GM18909 (cell line): ENCODE results near the gene OSTN.
"Not testable (repeated sequence)": the region's sequence is repeated elsewhere in the genome, so short reads cannot be mapped to it uniquely, and the experiment has no call there.

Source experiments
- ATAC-seq: cut with Tn5 transposase; IDR thresholded peaks from one replicate; pipeline ENCODE4 v1.9.1; 2021; ENCODE audit warnings: mild to moderate bottlenecking; ENCODE audit not compliant: unreplicated experiment, poor library complexity

The OSTN gene

DNA sequence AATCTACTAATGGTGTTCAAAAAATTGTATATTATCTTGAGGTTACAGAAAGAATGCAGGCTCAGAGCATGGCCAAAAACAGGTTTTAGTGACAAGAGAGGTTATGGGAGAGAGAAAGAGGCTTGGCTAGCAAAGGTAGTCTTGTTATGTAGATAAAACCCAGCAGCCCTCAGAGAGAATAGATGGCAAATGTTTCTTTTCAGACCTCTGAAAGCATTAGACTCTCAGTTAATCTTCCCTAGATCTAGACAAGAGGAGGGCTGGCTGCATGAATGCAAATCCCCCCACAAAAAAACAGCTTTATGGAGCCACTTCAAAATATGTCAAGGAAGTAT, 62.2 kb downstream of the OSTN start:
- ATAC-seq = no peak

DNA sequence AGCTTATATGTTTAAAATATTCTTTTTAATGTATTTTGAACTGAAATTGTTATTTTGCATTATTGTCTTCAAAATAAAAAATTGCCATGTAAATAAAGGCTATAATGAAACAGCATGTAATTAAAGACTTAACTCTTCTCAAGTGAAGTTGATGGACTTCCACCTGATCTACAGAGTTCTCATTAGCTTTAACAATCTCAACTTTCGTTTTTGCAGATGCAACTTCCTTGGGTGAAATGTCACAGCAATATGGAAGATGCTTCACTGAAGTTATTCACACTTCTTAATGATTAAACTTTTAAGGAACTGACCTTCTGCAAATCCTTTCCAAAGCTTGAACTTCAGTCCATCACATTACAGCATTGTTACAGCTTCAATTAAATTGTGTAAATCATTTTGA, 63.6 kb downstream of the OSTN start:
- ATAC-seq = peak; percentile 73

DNA sequence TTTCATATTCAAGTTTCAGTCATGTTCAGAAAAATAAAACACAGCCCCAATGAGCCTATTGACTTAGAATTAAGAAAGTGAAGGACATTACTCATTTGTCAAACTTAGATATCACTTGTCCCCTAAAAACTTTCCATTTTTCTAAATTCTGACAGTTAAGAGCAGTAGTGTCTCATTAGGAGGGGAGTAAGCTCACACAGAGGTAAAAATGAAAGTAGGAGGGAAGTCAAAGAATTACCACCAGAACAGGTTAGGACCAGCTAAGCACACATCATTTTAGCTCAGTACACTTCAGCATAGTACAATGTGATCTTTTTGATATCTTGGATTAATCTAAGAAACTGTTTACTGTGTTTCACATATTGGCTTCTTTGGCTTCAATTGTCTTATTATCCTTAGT, 64.3 kb downstream of the OSTN start:
- peak; percentile 89 for ATAC-seq

GRCh38 chr3:191263850-191264249, 64.8 kb downstream of the OSTN start:
- ATAC-seq = no peak

DNA sequence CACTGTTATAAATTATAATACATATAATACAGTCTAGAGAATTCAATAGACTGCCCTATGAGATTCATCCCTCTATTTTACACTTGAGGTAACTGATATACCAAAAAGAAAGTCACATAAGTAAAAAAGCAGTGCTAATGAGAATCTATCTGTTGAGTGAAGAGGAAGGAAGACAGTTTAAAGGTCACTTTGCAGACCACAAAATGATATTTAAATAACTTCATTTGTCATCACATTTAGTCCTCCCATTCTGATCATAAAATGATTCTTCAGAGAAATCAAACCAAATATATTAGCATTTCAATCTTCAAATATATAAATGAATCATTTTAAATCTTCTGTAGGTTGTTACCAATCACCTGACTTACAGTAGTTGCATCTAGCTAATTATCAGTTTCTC, 69.7 kb downstream of the OSTN start:
- no peak for ATAC-seq

DNA sequence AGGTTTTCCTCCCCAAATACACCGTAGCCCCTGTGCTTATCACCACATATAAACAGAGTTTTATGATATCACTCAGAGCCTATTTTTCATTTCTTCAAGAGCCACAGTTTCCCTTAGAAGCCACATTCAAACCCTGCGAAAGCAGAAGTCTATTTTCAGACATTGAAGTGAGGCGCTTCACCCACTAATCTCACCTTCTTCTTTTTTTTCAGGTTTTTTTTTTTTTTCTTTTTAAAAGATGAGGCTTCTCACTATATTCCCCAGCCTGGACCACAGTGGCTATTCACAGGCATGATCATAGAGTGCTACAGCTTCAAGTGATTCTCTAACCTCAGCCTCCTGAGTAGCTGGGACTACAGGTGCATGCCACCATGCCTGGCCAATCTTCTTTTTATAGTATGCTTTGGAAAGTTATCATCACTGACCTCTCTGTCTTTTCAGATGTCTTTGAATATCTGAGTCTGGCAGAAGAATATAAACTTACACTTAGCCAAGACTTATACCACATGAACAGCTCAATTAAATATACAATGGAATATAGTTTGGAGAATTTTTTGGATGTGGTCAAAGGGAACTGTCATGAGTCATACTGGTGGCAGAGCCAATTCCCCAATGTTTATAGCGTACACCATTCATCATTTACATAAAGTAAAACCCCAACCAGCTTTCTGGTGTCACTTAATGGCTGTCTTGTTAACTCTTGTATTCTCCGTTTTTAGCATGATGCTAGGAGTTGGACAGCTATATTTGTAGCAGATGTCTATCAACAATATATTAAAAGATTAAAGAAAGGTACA, 70.4 kb downstream of the OSTN start:
- peak; percentile 74 for ATAC-seq

GRCh38 chr3:191275244-191275643, 76.2 kb downstream of the OSTN start:
- ATAC-seq = not testable (repeated sequence)

DNA sequence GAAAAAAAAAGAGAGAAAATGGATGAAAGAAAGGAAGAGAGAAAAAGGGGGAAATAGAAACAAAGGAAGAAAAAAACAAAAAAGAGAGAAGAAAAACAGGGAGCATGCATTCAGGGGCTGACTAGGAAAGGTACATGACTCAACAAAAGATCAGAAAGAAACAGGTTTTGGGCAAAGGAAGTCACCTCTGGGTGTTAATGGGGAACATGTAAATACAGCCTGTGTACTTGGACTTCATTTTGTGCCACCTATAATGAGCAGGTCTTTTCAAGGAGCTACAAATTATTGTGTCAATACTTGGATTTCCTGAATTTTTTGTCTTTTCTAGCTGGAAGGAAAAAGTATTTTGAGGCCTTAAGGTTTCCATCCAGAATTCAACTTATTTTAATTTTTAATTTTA, 76.7 kb downstream of the OSTN start:
- ATAC-seq = no peak

DNA sequence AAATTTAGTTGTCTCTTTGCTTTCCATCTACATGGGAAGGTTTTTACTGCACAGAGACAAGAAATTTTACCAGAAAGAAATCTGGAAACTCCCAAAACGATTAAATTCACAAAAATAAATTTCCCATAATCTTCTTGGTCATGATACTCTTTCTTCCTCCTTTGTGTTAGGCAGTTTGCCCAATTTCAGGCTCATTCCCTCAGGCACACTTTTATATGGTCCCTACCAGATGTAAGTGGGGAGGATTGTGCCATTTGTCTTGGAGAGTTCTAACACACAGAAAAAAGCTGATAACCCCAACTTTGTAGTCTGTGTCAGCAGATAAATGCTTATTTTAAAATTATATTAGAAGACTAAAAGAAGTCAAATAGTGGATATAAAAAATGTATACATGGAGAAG, 81.1 kb downstream of the OSTN start:
- ATAC-seq = no peak

DNA sequence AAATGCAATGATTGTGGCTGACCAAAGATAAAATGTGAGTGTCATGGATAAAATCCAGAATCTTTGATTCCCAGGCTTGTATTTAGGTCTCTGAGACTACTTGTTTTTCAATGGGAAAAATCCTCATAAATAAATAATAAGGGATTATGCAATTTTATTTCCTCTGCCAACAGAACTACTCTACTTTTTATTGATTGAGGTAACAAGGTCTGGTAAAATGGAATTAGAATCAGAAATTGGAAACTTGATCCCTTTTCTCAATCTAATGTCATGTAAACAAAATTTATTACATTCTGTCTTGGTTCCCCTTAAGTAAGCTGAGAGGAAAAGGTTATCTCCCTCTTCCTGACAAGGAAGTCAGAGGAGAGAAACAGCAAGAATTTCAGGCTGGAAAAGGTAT, 81.8 kb downstream of the OSTN start:
- ATAC-seq = no peak

GRCh38 chr3:191282251-191283185, 83.5 kb downstream of the OSTN start:
- no peak for ATAC-seq

DNA sequence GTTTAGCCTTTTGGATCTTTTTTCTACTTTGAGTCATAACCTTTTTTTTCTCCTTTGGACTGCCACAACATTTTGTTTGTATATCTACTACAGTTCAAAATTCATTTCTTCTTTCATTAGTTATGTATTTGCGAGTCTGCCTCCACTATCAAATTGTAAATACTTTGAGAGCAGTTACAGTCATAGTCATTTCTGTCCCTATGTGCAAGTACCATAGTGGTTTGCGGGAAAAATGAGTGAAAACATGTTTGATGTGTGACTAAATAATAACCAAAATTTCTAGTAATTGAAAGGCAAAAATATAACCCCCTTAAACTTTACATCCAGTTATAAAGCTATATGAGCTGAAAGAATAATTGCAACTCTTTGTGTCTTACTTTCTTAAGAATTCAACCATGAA, 84.4 kb downstream of the OSTN start:
- ATAC-seq = peak; percentile 69

DNA sequence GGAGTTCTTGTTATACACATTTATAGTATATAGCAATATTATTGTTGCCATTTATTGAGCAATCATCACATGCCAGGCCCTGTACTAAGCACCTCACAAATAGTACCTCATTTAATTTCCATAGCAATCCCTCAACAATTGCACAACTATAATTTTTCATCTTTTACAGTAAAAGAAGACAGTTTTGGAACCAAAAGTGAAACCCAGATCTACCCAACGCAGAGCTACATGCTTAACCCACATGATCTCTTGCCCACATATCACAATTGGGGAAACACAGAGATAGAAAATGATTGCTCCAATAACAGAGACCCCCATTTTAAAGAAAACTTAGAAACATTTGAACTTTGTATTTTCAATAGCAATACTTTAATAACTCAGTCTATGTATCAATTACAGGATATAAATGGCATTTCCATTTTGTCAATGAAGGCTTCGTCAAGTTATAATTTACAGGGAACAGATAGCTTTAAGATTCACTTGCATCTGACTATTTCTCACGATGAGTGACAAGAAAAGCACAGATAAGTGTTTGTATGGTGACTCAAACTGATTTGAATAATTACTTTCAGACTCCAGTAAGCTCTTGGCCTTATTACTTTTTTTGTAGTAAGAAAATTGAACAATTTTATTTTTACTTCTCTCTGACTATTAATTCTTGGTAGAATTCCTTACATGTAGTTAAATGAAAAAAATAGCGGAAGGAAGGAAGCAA, 91.4 kb downstream of the OSTN start:
- peak; percentile 87 for ATAC-seq

GRCh38 chr3:191292243-191293015, 93.4 kb downstream of the OSTN start:
- no peak for ATAC-seq

GRCh38 chr3:191294291-191294690, 95.2 kb downstream of the OSTN start:
- ATAC-seq = no peak

- peak; percentile 84 for ATAC-seq
Measured at GRCh38 chr3:191296041-191296541, 97.0 kb downstream of the OSTN start.

DNA sequence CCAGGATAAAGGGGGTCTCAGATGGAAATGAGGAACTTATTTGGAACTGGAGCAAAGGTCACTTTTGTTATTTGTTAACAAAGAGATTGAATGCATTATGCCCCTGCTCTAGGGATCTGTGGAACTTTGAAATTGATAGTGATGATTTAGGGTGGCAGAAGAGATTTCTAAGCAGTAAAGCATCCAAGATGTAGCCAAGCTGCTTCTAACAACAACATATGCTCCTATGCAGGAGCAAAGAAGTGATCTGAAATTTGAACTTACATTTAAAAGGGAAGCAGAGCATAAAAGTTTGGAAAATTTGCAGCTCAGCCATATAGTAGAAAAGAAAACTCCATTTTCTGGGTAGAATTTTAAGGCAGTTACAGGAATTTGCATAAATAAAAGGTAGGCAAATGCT, 99.8 kb downstream of the OSTN start:
- no peak for ATAC-seq

DNA sequence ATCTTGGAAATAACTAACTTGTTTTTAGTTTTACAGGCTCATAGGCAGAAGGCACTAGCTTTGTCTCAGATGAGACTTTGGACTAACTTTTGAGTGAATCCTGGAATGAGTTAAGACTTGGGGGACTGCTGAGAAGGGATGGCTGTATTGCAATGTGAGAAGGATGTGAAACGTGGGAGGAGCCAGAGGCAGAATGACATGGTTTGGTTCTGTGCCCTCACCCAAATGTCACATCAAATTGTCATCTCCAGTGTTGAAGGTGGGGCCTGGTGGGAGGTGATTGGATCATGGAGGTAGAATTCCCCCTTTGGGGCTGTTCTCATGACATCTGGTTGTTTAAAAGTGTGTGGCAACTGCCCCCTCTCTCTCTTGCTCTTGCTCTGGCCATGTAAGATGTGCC, 101.4 kb downstream of the OSTN start:
- peak; percentile 20 for ATAC-seq

DNA sequence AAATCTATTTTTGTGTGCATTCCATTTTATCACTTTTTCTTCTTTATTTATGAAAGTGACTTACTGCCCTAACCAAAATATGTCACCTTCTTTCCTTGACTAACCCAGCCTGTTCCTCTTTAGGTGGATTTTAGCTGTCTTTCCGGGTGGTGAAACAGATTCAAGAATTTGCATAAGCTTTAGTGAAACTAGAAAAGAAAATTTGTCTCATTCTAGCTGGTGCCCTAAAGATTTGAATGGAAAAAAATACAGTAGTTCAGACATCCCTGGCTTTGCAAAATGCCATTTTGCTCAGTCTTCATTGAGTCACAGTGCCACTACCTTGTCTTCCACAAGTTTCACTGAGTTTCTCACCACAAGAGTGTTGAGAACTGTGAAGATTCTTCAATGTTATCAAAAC, 102.0 kb downstream of the OSTN start:
- peak; percentile 75 for ATAC-seq
